ENCODE data around the gene PHAF1. TPM values are rescaled to one million over a fixed set of nuclear protein-coding genes. Genes with fewer than 3 reads are reported as not detected.

PHAF1 gene
- total and polyA plus RNA-seq, 2 of the 8 experiments (the other 6 are each of a cell fraction or from before 2014, with no cell fraction given): 18.6 to 26.4 TPM

GRCh38 chr16:67128887-67129286, 19.1 kb downstream of the PHAF1 start (continued):
- TF ChIP-seq PHF8 (conservative IDR thresholded peaks at IDR 0.05; ENCODE audit: low read depth, low read length) (no peak), SP2 (IDR thresholded peaks at IDR 0.05; ENCODE audit: low read length) (no peak), CTBP2 (IDR thresholded peaks at IDR 0.05; ENCODE audit: borderline replicate concordance, insufficient read depth, insufficient read length, low read length) (no peak), KDM4A (IDR thresholded peaks at IDR 0.05; ENCODE audit: low read depth, low read length, severe bottlenecking) (no peak)

Measured in H1 (cell line).